NCI-H2107 treated with DMSO at 0.1 percent for 48 hours (cell line): ENCODE data around the gene CDKN2B-AS1.

Source experiments
- DNase-seq: peaks from one replicate; lab custom pipeline; 2025; ENCODE audit not compliant: unreplicated experiment; lab: John Stamatoyannopoulos, UW

Gene CDKN2B-AS1

GRCh38 chr9:22117511-22118384 lies 123.2 kb downstream of the CDKN2B-AS1 start:
- DNase-seq = no peak

GRCh38 chr9:22118810-22119521 lies 124.4 kb downstream of the CDKN2B-AS1 start:
- no peak for DNase-seq

GRCh38 chr9:22119522-22120158 lies 125.0 kb downstream of the CDKN2B-AS1 start:
- peak; percentile 44 for DNase-seq

GRCh38 chr9:22120159-22120549 lies 125.6 kb downstream of the CDKN2B-AS1 start:
- DNase-seq = no peak

DNA sequence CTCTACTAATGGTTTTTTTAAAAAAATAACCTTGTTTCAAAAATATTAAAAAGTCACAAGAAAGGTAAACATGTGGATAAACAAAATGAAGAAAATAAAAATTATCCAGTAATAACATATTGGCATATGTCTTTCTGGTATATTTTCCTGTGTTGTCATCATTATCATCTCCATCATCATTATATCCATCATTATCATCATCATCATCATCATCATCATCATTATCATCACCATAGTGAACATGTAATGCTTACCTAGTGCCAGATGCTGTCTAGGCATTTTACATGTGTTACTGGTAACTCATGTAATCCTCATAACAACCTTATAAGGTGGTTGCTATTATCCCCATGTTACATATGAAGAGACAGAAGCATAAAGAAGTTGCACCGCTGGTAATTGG lies 126.0 kb downstream of the CDKN2B-AS1 start:
- DNase-seq = no peak

GRCh38 chr9:22124263-22125011 lies 129.8 kb downstream of the CDKN2B-AS1 start:
- DNase-seq = no peak

DNA sequence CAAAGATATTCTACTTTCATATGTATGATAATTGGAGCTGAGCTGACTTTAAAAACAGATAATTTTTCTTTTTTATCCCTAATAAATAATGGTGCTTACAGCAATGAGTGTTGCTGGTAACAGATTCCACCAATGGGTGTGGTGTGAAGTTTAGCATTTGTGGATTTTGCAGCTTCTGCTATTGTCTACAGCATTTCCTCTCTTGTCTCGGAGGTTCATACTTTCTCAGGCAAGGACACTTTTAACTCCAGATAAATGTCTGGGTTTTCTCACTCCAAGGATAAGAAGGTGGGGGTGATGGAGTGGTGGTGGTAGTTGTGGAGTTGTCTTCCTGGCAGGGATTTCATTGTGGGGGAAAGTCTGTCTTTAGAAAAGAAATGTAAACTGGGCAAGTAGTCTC lies 134.5 kb downstream of the CDKN2B-AS1 start:
- DNase-seq = no peak

- no peak for DNase-seq
Observed at GRCh38 chr9:22129633-22130032, 135.0 kb downstream of the CDKN2B-AS1 start.

DNA sequence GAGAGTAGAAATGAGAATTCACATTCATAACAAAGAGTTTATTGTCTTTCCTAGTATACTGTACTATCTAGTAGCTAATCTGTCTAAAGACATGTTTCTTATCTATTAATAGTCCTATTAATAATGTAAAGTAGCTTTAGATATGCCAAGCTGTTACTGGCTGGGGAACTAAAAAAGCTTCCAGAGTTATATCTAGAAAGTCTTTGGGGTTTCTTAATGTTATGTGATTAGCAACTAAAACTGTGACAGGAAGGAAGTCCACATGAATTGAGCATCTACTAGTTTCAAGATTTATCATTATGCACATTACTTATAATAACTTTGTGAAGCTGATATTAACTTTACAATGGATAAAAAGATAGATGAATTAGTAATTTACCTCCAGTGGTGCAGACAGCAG lies 137.2 kb downstream of the CDKN2B-AS1 start:
- no peak for DNase-seq

DNA sequence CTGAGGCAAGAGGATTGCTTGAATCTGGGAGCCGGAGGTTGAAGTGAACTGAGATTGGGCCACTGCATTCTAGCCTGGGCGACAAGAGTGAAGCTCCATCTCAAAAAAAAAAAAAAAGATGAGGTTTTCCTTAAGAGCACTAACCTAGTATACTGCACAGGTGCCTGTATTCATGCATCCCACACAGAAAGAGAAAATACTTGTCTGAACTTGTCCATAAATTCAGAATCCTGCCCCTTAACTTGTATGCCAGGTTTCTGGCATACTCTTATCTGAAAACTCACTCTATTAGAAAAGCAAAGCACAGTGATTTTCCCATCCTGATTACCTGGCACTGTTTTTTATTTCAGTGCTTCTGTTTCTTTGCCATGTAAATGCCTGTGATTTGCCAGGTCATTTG lies 139.8 kb downstream of the CDKN2B-AS1 start:
- no peak for DNase-seq

DNA sequence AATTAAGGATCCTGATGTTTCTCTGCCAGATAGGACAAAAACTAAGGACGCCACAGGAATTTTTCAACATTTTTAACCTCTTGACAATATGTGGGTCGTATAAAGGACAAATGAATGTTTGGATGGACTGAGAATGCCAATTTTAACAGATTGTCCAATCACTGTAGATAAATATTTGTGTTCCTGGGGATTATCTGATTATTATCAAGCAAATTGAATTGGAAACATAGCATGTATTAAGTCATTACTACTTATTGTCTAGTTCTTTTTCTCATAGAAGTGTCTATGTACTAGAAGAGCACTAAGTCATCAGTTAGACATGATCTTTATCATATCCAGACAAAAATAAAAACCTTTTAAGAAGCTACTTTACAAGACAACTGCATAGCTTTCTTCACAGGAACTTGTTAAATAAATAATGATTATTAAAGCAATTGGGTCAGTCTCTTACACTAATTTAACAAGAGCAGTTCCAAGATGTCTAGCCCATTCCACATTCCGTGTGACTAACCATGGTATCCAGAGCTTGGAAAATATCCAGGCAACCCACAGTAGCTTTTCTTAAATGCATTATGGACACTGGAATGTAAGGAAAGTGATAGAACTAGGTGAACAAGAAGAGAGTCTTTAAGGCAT lies 142.0 kb downstream of the CDKN2B-AS1 start:
- DNase-seq = no peak

GRCh38 chr9:22138956-22139660 lies 144.5 kb downstream of the CDKN2B-AS1 start:
- DNase-seq = no peak

GRCh38 chr9:22141908-22142307 lies 147.3 kb downstream of the CDKN2B-AS1 start:
- no peak for DNase-seq

DNA sequence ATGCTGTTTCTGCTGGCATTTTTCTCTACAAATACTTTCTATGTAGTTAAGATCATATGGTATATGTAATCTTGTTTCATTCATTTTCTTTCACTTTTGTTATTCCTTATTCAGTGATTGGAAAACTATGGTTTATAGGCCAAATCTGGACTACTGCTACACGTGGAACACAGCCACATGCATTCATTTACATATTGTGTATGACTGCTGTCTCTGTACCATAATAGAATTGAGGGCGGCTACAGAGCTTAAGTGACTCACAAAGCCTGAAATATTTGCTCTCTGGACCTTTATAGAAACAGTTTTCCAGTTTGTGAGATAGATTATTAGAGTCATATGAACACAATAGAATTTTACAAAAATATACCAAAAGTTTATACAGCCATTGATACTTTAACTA lies 148.1 kb downstream of the CDKN2B-AS1 start:
- DNase-seq = no peak

- DNase-seq = no peak
Observed at GRCh38 chr9:22143799-22144625, 149.4 kb downstream of the CDKN2B-AS1 start.

DNA sequence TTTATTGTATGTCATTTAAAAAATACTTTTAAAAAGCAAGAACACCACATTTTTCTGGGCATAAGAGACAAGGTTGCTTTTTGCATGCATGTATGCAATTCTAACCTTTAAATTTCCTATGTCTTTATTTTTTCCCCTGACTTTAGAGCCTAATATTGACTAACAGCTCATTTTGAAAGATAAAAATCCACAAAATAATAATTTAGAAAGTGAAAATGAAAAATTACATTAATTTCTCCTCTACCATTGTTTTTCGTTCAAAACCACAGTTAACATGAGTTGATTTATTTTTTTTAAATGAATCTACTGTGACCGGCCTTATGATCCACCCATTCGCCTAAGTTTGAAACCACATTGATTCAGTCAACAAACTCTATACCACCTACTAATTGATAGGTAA lies 152.0 kb downstream of the CDKN2B-AS1 start:
- DNase-seq = no peak

GRCh38 chr9:22147813-22148527 lies 153.4 kb downstream of the CDKN2B-AS1 start:
- no peak for DNase-seq

DNA sequence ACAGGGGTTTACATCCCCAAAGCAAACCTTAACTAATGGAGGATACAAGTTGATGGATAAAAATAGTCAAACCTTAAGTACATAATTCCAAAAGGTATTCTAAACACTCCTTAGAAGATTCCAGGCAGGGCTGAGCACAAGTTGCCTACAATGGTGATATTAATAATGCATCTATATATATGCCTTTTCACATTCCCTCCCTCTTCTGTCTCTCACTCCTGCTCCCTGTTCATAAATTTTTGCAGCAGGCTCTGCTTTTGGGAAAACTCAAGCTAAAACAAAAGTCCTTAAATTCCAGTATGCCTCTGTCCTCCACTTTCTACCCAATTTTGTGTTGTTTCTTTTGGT lies 153.9 kb downstream of the CDKN2B-AS1 start:
- DNase-seq = no peak
